HG03521 (cell line): ENCODE results near the gene PTRH2.
A peak's percentile ranks its signal among the peaks of the same experiment; 100 is the strongest.
"Not testable (repeated sequence)": the region's sequence is repeated elsewhere in the genome, so short reads cannot be mapped to it uniquely, and the experiment has no call there.

Experiments
- ATAC-seq: cut with Tn5 transposase; IDR thresholded peaks from one replicate; pipeline ENCODE4 v1.9.1; 2021; ENCODE audit warnings: mild to moderate bottlenecking, moderate library complexity; ENCODE audit not compliant: unreplicated experiment

PTRH2 gene

GRCh38 chr17:59707149-59707970 lies at the start of gene PTRH2, which contains the start of gene VMP1:
Gene PTRH2, minus strand, starts transcription at chr17:59707430. Its CDS starts 9,452 bp downstream, at chr17:59697978.
Gene VMP1, plus strand, starts transcription at chr17:59707654. Its CDS starts 23,793 bp downstream, at chr17:59731447.
- ATAC-seq, result peak; percentile 97

DNA sequence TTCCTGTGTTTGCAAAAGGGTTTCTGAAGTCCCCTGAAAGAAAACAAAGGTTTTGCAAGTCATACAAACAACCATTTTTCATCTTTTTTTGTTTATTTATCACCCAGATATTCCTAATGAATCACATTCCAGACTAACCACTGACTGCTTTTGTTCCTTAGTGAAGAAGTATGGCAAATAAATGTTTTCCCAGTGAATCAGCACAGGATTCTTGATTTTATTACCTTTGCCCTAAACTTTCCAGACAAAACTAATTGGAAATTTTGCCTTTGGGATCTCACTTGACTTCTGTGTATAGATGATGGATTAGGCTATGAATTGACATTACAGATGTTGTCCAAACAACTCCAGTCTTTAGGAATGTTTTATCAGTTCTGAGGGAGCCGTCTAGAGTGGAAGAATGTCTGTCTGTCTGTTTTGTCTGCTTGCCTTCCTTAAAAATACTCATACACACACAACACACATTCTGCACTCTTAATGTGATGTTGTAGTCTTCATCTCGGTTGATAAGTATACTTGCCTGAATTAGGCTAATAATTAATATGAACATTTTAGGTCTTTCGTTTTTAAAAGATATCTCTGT lies 49.1 kb upstream of the PTRH2 start:
- ATAC-seq, result no peak

- ATAC-seq, result not testable (repeated sequence)
Measured at GRCh38 chr17:59755069-59755468, 47.8 kb upstream of the PTRH2 start.

DNA sequence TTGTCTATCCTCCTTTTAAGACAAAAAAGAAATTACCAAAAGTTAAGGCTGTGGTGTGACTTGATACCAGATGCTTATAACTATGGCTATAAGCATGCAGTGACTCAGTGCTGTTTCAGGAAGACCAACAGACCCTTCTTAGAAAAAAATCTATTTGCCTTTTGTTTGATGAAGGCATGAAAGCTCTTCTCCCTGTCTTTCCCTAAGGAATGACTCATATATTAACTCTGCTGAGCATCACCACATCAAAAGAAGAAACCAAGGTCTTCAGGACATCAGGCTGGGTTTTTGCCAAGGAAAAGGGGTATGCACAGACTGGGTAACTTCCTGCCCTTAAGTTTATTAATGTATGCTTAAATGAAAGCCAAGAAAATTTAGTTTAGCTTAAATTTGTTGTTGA lies 47.3 kb upstream of the PTRH2 start:
- no peak for ATAC-seq

GRCh38 chr17:59753522-59754467 lies 46.6 kb upstream of the PTRH2 start:
- no peak for ATAC-seq

DNA sequence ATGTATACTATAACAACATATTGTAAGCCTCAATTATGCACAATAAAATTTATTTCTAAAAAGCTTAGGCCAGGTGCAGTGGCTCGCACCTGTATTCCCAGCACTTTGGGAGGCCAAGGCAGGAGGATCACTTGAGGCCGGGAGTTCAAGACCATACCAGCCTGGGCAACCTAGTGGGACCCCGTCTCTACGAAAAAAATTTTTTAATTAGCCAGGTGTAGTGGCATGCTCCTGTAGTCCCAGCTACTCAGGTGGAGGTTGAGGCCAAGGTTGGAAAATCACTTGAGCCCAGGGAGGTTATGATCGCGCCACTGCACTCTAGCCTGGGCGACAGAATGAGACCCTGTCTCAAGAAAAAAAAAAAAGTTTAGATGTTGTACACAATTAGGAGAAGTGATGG lies 45.7 kb upstream of the PTRH2 start:
- ATAC-seq, result no peak

DNA sequence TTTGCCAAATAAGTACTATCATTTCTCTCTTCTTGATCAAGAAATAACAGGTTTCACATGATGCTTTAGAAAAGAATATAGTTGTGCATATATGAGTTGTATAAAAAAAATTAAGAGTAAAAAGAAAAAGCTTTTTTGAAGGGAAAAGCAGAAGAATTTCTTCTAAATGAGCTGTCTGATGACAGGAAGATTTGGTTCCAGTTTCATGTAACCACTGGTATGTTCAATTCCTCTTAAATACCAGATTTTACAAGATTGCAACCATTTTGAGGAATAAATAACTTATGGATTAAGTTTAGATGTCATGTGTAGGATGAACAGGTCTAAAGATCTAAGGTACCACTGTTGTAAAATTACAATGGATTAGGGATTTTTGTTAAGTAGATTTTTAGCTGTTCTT lies 45.2 kb upstream of the PTRH2 start:
- ATAC-seq, result no peak

GRCh38 chr17:59751955-59752413 lies 44.8 kb upstream of the PTRH2 start:
- ATAC-seq, result no peak

GRCh38 chr17:59748591-59748990 lies 41.4 kb upstream of the PTRH2 start:
- ATAC-seq, result no peak

DNA sequence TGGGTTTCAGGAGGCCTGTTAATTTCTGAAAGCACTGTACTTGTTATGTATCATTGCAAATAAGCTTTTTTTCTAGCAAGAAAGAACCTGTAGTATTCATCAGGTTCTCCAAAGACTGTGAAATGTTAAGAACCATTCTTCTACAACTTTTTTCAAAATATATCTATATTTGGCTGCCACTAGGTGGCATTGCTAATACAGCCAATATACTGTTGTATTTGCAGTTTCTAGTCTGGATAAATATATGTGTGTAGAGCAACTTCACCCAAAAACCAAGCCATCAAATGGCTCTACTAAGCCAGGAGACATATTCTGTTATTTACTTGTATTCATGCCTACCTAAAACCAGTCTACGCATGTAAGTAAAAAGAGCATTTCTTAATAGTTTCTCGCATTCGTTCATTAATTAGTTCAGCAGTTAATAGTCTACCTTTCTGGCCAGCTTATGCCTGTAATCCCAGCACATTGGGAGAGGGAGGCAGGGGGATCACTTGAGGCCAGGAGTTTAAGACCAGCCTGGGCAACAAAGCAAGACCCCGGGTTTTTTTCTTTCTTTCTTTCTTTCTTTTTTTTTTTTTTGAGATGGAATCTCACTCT lies 39.7 kb upstream of the PTRH2 start:
- no peak for ATAC-seq

GRCh38 chr17:59745040-59745439 lies 37.8 kb upstream of the PTRH2 start:
- no peak for ATAC-seq

DNA sequence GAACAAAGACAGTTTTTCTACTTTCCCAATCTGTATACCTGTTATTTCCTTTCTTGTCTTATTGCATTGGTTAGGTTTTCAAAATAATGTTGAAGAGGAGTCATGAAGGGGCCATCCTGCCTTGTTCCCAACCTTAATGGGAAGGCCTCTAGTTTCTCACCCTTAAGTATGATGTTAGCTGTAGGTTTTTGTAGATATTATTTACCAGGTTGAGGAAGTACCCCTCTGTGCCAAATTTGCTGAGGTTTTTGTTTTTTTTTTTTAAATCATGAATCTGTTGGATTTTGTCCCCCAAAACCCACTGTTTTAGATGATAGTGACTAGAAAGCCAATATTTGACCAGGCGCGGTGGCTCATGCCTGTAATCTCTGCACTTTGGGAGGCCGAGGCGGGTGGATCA lies 36.6 kb upstream of the PTRH2 start:
- ATAC-seq, result no peak

GRCh38 chr17:59737324-59737723 lies 30.1 kb upstream of the PTRH2 start:
- ATAC-seq, result no peak

DNA sequence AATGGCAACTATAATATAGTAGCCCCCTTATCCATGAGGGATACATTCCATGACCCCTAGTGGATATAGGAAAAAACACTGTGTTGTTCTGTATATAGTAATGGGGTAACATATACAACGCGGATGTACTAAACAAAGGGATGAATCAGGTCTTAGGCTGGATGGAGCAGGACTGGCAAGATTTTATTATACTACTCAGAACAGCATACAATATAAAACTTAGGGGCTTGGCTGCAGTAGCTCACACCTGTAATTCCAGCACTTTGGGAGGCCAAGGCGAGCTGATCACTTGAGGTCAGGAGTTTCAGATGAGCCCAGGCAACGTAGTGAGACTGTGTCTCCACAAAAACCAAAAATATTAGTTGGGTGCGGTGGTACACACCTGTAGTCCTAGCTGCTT lies 27.0 kb upstream of the PTRH2 start:
- no peak for ATAC-seq

DNA sequence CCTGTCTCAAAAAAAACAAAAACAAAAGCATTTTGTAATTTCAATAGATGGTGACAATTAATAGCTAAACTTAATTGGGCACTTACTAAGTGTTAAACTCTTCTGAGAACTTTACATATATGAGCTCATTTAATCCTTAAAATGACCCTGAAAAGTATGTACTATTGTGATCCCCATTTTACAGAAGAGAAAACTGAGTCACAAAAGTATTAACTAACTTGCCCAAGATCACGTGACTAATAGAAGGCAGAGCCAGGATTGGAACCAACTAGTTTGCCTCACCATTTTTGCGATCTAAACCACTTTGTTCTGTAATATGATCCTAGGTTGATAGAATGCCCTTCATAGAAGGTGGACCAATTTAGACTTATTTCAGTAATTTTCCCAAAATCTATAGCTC lies 26.5 kb upstream of the PTRH2 start:
- ATAC-seq, result no peak

DNA sequence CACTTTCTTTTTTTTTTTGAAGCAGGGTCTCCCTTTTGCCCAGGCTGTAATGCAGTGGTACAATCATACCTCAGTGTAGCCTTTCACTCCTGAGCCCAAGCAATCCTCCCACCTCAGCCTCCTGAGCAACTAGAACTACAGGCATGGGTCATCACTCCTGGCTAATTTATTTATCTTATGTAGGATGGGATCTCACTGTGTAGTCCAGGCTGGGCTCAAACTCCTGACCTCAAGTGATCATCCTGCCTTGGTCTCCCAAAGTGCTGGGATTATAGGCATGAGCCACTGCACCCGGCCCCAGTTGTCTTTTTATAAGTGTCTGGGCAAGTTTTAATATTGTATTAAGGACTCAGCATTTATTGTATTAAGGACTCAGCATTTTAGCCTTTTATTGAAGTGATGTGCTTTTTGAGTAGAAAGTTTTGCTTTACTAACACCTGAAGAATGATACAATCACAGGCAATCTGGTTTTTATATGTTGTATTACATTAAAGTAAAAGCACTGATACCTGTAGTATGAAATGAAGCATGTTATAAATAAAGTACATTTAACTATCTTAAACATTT lies 23.1 kb upstream of the PTRH2 start:
- no peak for ATAC-seq

DNA sequence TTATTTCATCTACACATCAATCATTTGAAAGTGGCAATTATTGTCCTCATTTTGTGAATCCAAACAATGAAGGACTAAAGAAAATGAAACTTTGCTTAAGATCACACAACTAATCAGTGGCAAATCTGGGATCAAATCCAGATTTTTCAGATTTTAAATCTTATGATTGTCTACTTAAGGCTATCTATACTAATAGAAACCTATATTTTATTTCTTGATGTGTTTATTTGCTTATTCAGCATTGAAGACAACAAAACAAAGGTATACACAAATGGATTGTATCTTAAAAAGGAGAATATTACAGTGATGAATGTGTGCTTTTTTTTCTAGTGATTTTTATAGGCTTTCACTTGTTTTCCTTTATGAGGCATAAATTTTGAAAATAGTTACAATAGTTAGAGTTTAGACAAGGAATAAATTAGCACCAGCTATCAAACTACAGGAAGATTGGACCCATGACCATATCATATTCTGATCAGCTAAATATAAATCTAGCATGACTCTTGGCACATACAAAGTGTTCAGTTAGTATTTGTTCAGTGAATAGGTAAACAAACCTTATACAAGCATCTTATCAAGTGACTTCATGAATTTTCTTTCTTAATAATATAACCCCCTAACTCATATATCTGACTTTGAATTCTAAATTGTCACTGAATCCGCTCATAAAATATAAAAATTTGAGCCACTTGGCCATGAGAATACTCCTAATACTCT lies 20.7 kb upstream of the PTRH2 start:
- ATAC-seq, result no peak

DNA sequence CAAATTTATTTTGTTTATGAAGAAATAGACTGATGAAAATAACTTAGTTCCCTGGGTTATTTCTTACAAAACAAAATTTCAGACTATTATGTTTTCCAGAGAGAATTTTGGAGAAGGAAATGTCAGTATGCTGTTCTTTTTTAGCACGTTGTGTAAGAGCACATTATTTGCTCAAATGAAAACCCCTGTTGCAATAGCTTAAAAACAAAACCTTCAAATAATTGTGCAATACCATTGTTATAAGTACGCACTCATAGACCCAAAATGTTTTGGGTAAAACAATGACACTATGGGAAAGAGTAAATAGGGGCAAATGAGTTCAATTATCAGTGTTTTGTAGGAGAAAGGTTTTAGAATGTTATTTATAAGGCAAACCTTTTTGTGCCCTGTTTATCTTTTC lies 18.5 kb upstream of the PTRH2 start:
- ATAC-seq, result no peak

DNA sequence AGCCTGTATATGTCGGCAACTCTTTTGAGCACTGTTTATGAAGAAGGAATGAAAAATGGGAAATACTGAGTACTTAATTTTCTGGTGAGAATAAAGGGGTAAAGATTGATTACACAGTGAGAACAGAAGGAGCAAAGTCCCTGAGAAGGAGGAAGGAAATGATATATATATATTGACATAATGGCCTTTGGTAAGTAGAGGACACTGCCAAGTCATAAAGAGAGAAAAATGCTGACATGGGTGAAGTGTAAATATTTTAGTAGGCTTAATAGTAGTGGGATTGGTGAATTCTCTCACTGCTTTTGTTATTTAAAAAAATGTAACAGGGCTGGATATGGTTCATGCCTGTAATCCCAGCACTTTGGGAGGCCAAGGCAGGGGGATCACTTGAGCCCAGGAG lies 16.4 kb upstream of the PTRH2 start:
- ATAC-seq, result no peak

- ATAC-seq, result no peak
Measured at GRCh38 chr17:59723041-59723440, 15.8 kb upstream of the PTRH2 start.
